Right cardiac atrium (tissue), 5 donors: Measurements from ENCODE around the gene UGT1A8. TPM values are rescaled to one million over a fixed set of nuclear protein-coding genes. Genes with fewer than 3 reads are reported as not detected.

Experiments used
- ATAC-seq, 2 donors: fragments of 200-7000 bp; cut with Tn5 transposase; one replicate each; pipeline versions ENCODE4 v1.8.0 to v1.9.1; 2020; ENCODE audit warnings: moderate library complexity in 2 of 2, mild to moderate bottlenecking in 1 of 2
- DNase-seq, 3 donors: peaks; one replicate each; pipeline ENCODE4 v3.0.0-alpha.2; 2020
- H3K27ac ChIP-seq: one replicate; pipeline ENCODE4 v1.5.1; 2013; ENCODE audit warnings: mild to moderate bottlenecking, low read length, control low read depth, moderate library complexity
- H3K27me3 ChIP-seq: one replicate; pipeline ENCODE4 v1.6.1; 2013; ENCODE audit not compliant: control insufficient read depth, insufficient read depth
- H3K4me1 ChIP-seq: one replicate; pipeline ENCODE4 v1.6.1; 2013; ENCODE audit warnings: low read length; ENCODE audit not compliant: control insufficient read depth, insufficient read depth
- H3K4me3 ChIP-seq: one replicate; pipeline ENCODE4 v1.5.1; 2013; ENCODE audit warnings: low read length, control low read depth
- H3K9me3 ChIP-seq: one replicate; pipeline ENCODE4 v1.6.1; 2013; ENCODE audit warnings: low read length; ENCODE audit not compliant: control insufficient read depth
- WGBS: extraction: QIAGEN DNeasy Blood & Tissue Kit; methylation state at CpG from one replicate; pipeline ENCODE4 v1.1.7; 2013; 5-methylcytosine and 5-hydroxymethylcytosine counted together
- intact Hi-C, 4 donors: fragments of 100-400 bp; cut with DNase I; formaldehyde crosslinking; loops; one replicate each; pipeline versions ENCODE4 v1.11.0 to v1.14.0; 2022 to 2023
- polyA plus RNA-seq: library from polyadenylated mRNA; stranded (reverse); fragments of 200-250 nt; gene quantifications from one replicate; pipeline ENCODE4 v1.2.3, GENCODE V29; 2013
- total RNA-seq, 4 donors: library from RNA; stranded (reverse); fragmentation: NEBNext Ultra II Directional; extraction: Animal tissue kit (Norgen Biotek cat#: 25700); gene quantifications; one replicate each; pipeline ENCODE4 v1.2.1, GENCODE V29; 2021
- donor health status: healthy with polysubstance abuse.
- donor health status: DM: no; HTN: yes; CAD: no.
- donor health status: DM: no; HTN: no; CAD: no.
- donor health status: DM: no; HTN: yes; CAD: no; lungs with severe emphysema.
- donor health status: DM: yes; HTN: yes; CAD: no.

The UGT1A8 gene
- total and polyA plus RNA-seq, 5 donors, result not detected

DNA sequence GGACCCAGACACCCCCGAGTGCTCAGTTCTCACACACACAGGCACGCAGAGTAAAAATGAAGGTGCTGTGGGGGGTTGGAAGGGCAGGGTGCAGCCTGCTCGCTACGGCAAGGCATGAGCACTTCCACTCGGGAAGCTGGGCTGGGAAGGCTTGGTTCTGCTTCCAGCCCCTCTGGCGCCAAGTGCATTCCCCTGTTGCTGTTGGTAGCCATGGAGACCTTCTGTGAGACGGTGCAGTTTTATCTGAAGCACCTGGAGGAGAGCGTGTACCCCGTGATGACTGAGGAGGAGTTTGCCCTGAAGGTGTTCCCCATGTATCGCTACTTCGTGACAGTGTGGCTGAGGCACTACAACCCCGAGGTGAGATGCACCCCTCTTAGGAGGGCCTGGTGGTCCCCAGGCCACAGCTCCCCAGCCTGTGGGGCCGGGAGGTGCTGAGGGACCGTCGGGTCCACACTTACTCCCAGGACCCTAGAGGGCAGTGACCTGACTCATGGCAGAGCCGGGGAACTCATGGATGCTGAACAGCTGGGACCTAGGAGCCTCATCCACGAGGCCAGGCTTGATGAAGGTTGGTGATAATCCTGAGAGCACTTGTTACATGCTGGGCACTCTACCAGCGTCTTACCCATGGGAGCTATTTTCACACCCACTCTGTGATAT lies 176.2 kb downstream of the UGT1A8 start:
- ATAC-seq (no peak), DNase-seq (no peak)
- no peaks in the 10 kb centered on the region for H3K4me1 ChIP-seq
- intact Hi-C loops, result no loop called here
- WGBS, result 73% methylated on average over 18 of the region's 18 CpGs
- H3K4me3 ChIP-seq, result no peak overlapping the region
- no peaks in the 10 kb centered on the region for H3K27me3 ChIP-seq
- no peaks in the 10 kb centered on the region for H3K9me3 ChIP-seq
- H3K27ac ChIP-seq, result no peak overlapping the region

DNA sequence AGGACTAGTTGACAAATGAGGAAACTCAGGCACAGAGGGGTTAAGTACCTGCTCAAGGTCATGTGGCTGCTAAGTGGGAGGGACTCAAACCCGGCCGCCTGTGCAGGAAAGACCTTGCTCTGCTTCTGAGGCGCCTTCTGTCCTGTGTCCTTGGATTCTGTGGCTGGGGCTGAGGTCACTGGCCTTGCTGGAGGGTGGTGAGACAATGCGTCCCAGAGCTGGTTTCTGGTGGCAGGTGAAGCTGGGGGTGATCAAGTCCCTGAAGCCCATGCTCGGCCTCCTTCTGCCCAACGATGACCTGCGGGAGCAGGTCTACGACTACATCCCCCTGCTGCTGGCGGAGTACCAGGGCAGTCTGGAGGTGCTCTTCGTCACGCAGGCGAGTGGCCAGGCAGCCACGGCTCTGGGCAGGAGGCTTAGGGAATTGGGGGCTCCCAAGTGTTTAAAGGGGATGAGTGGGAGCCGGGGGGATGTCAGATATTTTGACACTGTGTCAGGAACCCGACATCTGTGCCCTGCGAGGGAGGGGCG lies 176.8 kb downstream of the UGT1A8 start:
- DNase-seq (no peak), ATAC-seq (no peak)
- intact Hi-C loops, result no loop called here
- 74% methylated on average over 17 of the region's 17 CpGs for WGBS
- Histone ChIP-seq H3K27ac (no peak overlapping the region), H3K9me3 (no peaks in the 10 kb centered on the region), H3K4me1 (no peaks in the 10 kb centered on the region), H3K4me3 (no peak overlapping the region), H3K27me3 (no peaks in the 10 kb centered on the region)

- no peaks in the 10 kb centered on the region for H3K27me3 ChIP-seq
- no peak overlapping the region for H3K27ac ChIP-seq
- ATAC-seq (no peak), DNase-seq (no peak)
- intact Hi-C loops, result no loop called here
- H3K4me1 ChIP-seq, result no peaks in the 10 kb centered on the region
- H3K9me3 ChIP-seq, result no peaks in the 10 kb centered on the region
- H3K4me3 ChIP-seq, result no peak overlapping the region
- WGBS, result 91% methylated on average over 13 of the region's 13 CpGs
Observed at GRCh38 chr2:233795735-233796171, 178.3 kb downstream of the UGT1A8 start.

DNA sequence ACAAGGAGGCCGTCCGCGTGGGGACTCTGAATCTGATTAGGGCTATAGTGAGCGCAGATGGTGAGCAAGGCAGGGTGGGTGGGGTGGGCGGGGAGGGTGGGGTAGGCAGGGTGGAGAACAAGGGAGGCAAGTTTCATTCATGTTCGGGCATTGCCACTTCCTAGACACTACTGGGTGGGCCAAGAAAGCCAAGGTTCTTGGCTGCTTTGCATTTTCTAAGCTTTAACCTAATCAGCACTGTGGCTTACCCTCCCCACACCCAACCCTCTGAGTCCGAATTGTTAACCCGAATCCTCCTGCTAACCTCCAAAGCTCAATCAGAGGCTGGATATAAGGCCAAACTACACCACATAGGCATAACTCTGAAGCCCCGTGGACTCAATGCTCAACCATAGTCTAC lies 178.8 kb downstream of the UGT1A8 start:
- intact Hi-C loops, result no loop called here
- Histone ChIP-seq H3K4me1 (no peaks in the 10 kb centered on the region), H3K4me3 (no peak overlapping the region), H3K27ac (no peak overlapping the region), H3K27me3 (no peaks in the 10 kb centered on the region), H3K9me3 (no peaks in the 10 kb centered on the region)
- no peak for DNase-seq
- WGBS, result 85% methylated on average over 9 of the region's 9 CpGs
- no peak for ATAC-seq

GRCh38 chr2:233798335-233799086 lies 181.1 kb downstream of the UGT1A8 start:
- no peak overlapping the region for H3K4me3 ChIP-seq
- DNase-seq (no peak), ATAC-seq (no peak)
- intact Hi-C loops, result no loop called here
- H3K27ac ChIP-seq, result no peak overlapping the region
- H3K4me1 ChIP-seq, result no peaks in the 10 kb centered on the region
- 76% methylated on average over 14 of the region's 14 CpGs for WGBS
- no peaks in the 10 kb centered on the region for H3K27me3 ChIP-seq
- no peaks in the 10 kb centered on the region for H3K9me3 ChIP-seq

DNA sequence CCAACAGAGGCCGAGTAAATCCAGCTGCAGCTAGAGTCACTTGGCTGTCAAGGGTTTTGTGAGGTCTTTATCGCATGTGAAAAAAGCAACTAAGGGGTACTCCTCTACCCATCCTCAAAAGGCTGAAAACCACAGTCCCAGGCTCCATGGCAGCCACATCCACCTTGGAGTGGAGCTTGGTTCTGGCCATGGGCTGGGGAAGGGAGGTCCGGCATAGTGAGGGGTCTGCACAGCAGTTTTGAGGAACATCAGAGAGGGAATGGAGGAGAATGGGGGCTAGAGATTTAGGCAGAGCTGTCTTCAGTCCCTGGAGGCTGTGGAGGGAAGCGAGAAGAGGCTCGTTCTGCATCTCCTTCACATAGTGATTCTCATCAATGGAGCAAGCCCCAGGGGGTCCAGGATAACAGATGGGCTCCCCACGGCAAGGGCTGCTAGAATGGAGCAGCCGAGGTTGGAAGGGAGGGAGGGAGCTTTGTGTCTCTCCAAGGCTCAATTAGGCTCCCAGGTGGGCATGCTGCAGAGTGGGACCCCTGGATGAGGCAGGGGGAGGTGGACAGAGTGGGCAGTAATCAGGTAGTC lies 181.7 kb downstream of the UGT1A8 start:
- ATAC-seq (no peak), DNase-seq (peak in 1 of 3 donors; percentile 21)
- Histone ChIP-seq H3K4me1 (no peaks in the 10 kb centered on the region), H3K27me3 (no peaks in the 10 kb centered on the region), H3K4me3 (no peak overlapping the region), H3K27ac (no peak overlapping the region), H3K9me3 (no peaks in the 10 kb centered on the region)
- 59% methylated on average over 7 of the region's 7 CpGs for WGBS
- intact Hi-C loops, result no loop called here

- no peaks in the 10 kb centered on the region for H3K27me3 ChIP-seq
- ATAC-seq, result no peak
- H3K27ac ChIP-seq, result no peak overlapping the region
- WGBS, result 53% methylated on average over 5 of the region's 5 CpGs
- no peaks in the 10 kb centered on the region for H3K9me3 ChIP-seq
- intact Hi-C loops, result no loop called here
- H3K4me3 ChIP-seq, result no peak overlapping the region
- no peaks in the 10 kb centered on the region for H3K4me1 ChIP-seq
- DNase-seq, result no peak
Observed at GRCh38 chr2:233799716-233800115, 182.3 kb downstream of the UGT1A8 start.

DNA sequence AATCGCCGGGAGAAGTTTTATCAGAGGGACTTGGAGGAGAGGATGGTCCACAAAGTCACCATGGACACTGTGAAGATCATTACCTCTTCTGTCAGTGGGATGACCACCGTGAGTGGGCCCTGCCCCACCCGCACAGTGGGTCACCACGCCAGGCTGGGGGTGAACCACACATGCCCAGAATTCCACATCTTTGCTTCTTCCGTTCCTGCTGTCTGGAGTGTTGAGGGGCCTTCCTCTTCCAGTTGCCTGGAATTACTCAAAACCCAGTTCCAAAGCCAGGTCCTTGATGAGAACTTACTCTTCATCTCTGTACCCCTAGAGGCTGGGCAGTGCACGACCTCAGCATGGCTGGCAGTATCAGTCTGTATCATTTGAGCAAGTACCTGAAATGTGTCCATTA lies 182.8 kb downstream of the UGT1A8 start:
- no peak for ATAC-seq
- 78% methylated on average over 7 of the region's 7 CpGs for WGBS
- Histone ChIP-seq H3K4me3 (no peak overlapping the region), H3K27ac (no peak overlapping the region), H3K9me3 (no peaks in the 10 kb centered on the region), H3K27me3 (no peaks in the 10 kb centered on the region), H3K4me1 (no peaks in the 10 kb centered on the region)
- intact Hi-C loops, result no loop called here
- DNase-seq, result peak in 1 of 3 donors; percentile 31

DNA sequence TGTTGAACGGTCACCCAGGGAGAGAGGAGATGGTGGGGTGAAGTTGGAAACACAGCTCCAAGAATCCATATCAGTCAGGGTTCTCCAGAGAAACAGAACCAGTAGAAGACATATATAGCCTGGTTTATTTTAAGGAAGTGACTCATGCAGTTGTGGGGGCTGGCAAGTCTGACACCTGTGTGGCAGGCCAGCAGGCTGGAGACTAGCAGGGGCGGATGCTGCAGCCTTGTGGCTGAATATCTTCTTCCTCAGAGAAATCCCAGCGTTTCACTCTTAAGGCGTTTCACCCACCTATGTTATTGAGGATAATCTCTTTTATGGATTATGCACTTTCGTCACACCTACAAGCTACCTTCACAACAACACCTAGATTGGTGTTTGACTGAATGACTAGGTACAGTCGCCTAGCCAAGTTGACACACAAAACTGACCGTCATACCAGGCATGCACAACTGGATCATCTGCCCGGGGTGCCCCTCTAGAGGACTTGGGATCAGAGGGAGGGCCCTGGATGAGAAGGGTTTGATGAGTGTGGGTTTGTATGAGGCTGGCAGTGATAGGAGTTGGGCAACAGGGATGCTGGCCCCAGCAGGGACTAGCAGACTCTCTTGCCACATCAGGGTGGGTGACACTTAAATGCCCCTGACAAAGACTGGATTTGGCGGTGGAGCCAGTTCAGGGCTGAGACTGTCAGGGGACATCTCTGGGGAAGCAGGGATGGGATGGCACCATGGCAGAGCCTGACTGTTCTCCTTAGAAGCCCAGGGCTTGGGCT lies 184.1 kb downstream of the UGT1A8 start:
- Histone ChIP-seq H3K27me3 (no peaks in the 10 kb centered on the region), H3K4me3 (no peak overlapping the region), H3K9me3 (no peaks in the 10 kb centered on the region), H3K4me1 (no peaks in the 10 kb centered on the region), H3K27ac (no peak overlapping the region)
- DNase-seq, result no peak
- intact Hi-C loops, result no loop called here
- ATAC-seq, result no peak
- 75% methylated on average over 9 of the region's 9 CpGs for WGBS

- Histone ChIP-seq H3K27ac (no peak overlapping the region), H3K9me3 (no peaks in the 10 kb centered on the region), H3K27me3 (no peaks in the 10 kb centered on the region), H3K4me3 (no peak overlapping the region), H3K4me1 (no peaks in the 10 kb centered on the region)
- ATAC-seq, result no peak
- DNase-seq, result peak in 1 of 3 donors; percentile 14
- intact Hi-C loops, result no loop called here
- 62% methylated on average over 3 of the region's 3 CpGs for WGBS
Observed at GRCh38 chr2:233802132-233802815, 184.8 kb downstream of the UGT1A8 start.
